ENCODE data around the gene MTG2.

Gene MTG2

GRCh38 chr20:62177307-62177706 lies 5.5 kb upstream of the MTG2 start:
- Histone ChIP-seq H3K27ac (ENCODE audit: low read length) (no peak overlapping the region), H3K27me3 (ENCODE audit: low read depth, low read length) (no peaks in the 10 kb centered on the region), H3K9me3 (ENCODE audit: control insufficient read depth in 1 of 2, low read length in 2 of 2) (no peaks in the 10 kb centered on the region), H3K36me3 (ENCODE audit: control insufficient read depth in 1 of 2, insufficient read depth in 2 of 2, low read length in 2 of 2) (peaks cover 3 to 45% of the 10 kb centered on the region in 2 donors), H3K4me1 (ENCODE audit: control insufficient read depth in 1 of 2, insufficient read depth in 2 of 2, low read length in 2 of 2) (no peaks in the 10 kb centered on the region), H3K4me3 (ENCODE audit: low read depth in 1 of 2, low read length in 2 of 2) (no peak overlapping the region)

- Histone ChIP-seq H3K4me1 (ENCODE audit: control insufficient read depth in 1 of 2, insufficient read depth in 2 of 2, low read length in 2 of 2) (peaks cover 0 to 4% of the 10 kb centered on the region in 2 donors), H3K36me3 (ENCODE audit: control insufficient read depth in 1 of 2, insufficient read depth in 2 of 2, low read length in 2 of 2) (peaks cover 0 to 37% of the 10 kb centered on the region in 2 donors), H3K27ac (ENCODE audit: low read length) (no peak overlapping the region), H3K4me3 (ENCODE audit: low read depth in 1 of 2, low read length in 2 of 2) (no peak overlapping the region), H3K27me3 (ENCODE audit: low read depth, low read length) (no peaks in the 10 kb centered on the region), H3K9me3 (ENCODE audit: control insufficient read depth in 1 of 2, low read length in 2 of 2) (no peaks in the 10 kb centered on the region)
These were observed 4.3 kb upstream of the MTG2 start for GRCh38 chr20:62178316-62179161.

GRCh38 chr20:62179162-62179504 lies 3.7 kb upstream of the MTG2 start:
- peaks cover 0 to 10% of the 10 kb centered on the region in 2 donors for H3K4me1 ChIP-seq (ENCODE audit: control insufficient read depth in 1 of 2, insufficient read depth in 2 of 2, low read length in 2 of 2)
- no peaks in the 10 kb centered on the region for H3K27me3 ChIP-seq (ENCODE audit: low read depth, low read length)
- peaks cover 0 to 34% of the 10 kb centered on the region in 2 donors for H3K36me3 ChIP-seq (ENCODE audit: control insufficient read depth in 1 of 2, insufficient read depth in 2 of 2, low read length in 2 of 2)
- H3K9me3 ChIP-seq (ENCODE audit: control insufficient read depth in 1 of 2, low read length in 2 of 2), result no peaks in the 10 kb centered on the region
- H3K27ac ChIP-seq (ENCODE audit: low read length), result no peak overlapping the region
- H3K4me3 ChIP-seq (ENCODE audit: low read depth in 1 of 2, low read length in 2 of 2), result no peak overlapping the region

GRCh38 chr20:62181808-62182207 lies 1.0 kb upstream of the MTG2 start:
- Histone ChIP-seq H3K27me3 (ENCODE audit: low read depth, low read length) (no peaks in the 10 kb centered on the region), H3K27ac (ENCODE audit: low read length) (peak overlapping the region; percentile 79), H3K36me3 (ENCODE audit: control insufficient read depth in 1 of 2, insufficient read depth in 2 of 2, low read length in 2 of 2) (peaks cover 0 to 9% of the 10 kb centered on the region in 2 donors), H3K9me3 (ENCODE audit: control insufficient read depth in 1 of 2, low read length in 2 of 2) (no peaks in the 10 kb centered on the region), H3K4me3 (ENCODE audit: low read depth in 1 of 2, low read length in 2 of 2) (peak overlapping the region; percentile 90 to 99), H3K4me1 (ENCODE audit: control insufficient read depth in 1 of 2, insufficient read depth in 2 of 2, low read length in 2 of 2) (peaks cover 0 to 19% of the 10 kb centered on the region in 2 donors)

GRCh38 chr20:62183426-62184142 lies 756 bp downstream of the MTG2 start:
- peak overlapping the region; percentile 90 to 99 for H3K4me3 ChIP-seq (ENCODE audit: low read depth in 1 of 2, low read length in 2 of 2)
- no peaks in the 10 kb centered on the region for H3K9me3 ChIP-seq (ENCODE audit: control insufficient read depth in 1 of 2, low read length in 2 of 2)
- peaks cover 0 to 8% of the 10 kb centered on the region in 2 donors for H3K36me3 ChIP-seq (ENCODE audit: control insufficient read depth in 1 of 2, insufficient read depth in 2 of 2, low read length in 2 of 2)
- H3K4me1 ChIP-seq (ENCODE audit: control insufficient read depth in 1 of 2, insufficient read depth in 2 of 2, low read length in 2 of 2), result peaks cover 0 to 19% of the 10 kb centered on the region in 2 donors
- H3K27ac ChIP-seq (ENCODE audit: low read length), result peak overlapping the region; percentile 79
- no peaks in the 10 kb centered on the region for H3K27me3 ChIP-seq (ENCODE audit: low read depth, low read length)

- Histone ChIP-seq H3K4me1 (ENCODE audit: control insufficient read depth in 1 of 2, insufficient read depth in 2 of 2, low read length in 2 of 2) (peaks cover 0 to 19% of the 10 kb centered on the region in 2 donors), H3K27ac (ENCODE audit: low read length) (no peak overlapping the region), H3K4me3 (ENCODE audit: low read depth in 1 of 2, low read length in 2 of 2) (no peak overlapping the region), H3K27me3 (ENCODE audit: low read depth, low read length) (no peaks in the 10 kb centered on the region), H3K9me3 (ENCODE audit: control insufficient read depth in 1 of 2, low read length in 2 of 2) (no peaks in the 10 kb centered on the region), H3K36me3 (ENCODE audit: control insufficient read depth in 1 of 2, insufficient read depth in 2 of 2, low read length in 2 of 2) (peaks cover 0 to 16% of the 10 kb centered on the region in 2 donors)
These were observed 3.2 kb downstream of the MTG2 start for GRCh38 chr20:62186096-62186426.

- H3K27me3 ChIP-seq (ENCODE audit: low read depth, low read length), result no peaks in the 10 kb centered on the region
- peaks cover 0 to 19% of the 10 kb centered on the region in 2 donors for H3K4me1 ChIP-seq (ENCODE audit: control insufficient read depth in 1 of 2, insufficient read depth in 2 of 2, low read length in 2 of 2)
- no peaks in the 10 kb centered on the region for H3K9me3 ChIP-seq (ENCODE audit: control insufficient read depth in 1 of 2, low read length in 2 of 2)
- no peak overlapping the region for H3K27ac ChIP-seq (ENCODE audit: low read length)
- H3K36me3 ChIP-seq (ENCODE audit: control insufficient read depth in 1 of 2, insufficient read depth in 2 of 2, low read length in 2 of 2), result peaks cover 5 to 24% of the 10 kb centered on the region in 2 donors
- H3K4me3 ChIP-seq (ENCODE audit: low read depth in 1 of 2, low read length in 2 of 2), result no peak overlapping the region
These were observed 4.3 kb downstream of the MTG2 start for GRCh38 chr20:62186887-62187866.

GRCh38 chr20:62190639-62191411 lies 8.0 kb downstream of the MTG2 start:
- H3K9me3 ChIP-seq (ENCODE audit: control insufficient read depth in 1 of 2, low read length in 2 of 2), result no peaks in the 10 kb centered on the region
- peaks cover 6 to 39% of the 10 kb centered on the region in 2 donors for H3K36me3 ChIP-seq (ENCODE audit: control insufficient read depth in 1 of 2, insufficient read depth in 2 of 2, low read length in 2 of 2)
- no peaks in the 10 kb centered on the region for H3K4me1 ChIP-seq (ENCODE audit: control insufficient read depth in 1 of 2, insufficient read depth in 2 of 2, low read length in 2 of 2)
- no peak overlapping the region for H3K27ac ChIP-seq (ENCODE audit: low read length)
- H3K4me3 ChIP-seq (ENCODE audit: low read depth in 1 of 2, low read length in 2 of 2), result no peak overlapping the region
- no peaks in the 10 kb centered on the region for H3K27me3 ChIP-seq (ENCODE audit: low read depth, low read length)

- no peaks in the 10 kb centered on the region for H3K27me3 ChIP-seq (ENCODE audit: low read depth, low read length)
- H3K4me1 ChIP-seq (ENCODE audit: control insufficient read depth in 1 of 2, insufficient read depth in 2 of 2, low read length in 2 of 2), result no peaks in the 10 kb centered on the region
- no peak overlapping the region for H3K4me3 ChIP-seq (ENCODE audit: low read depth in 1 of 2, low read length in 2 of 2)
- no peak overlapping the region for H3K27ac ChIP-seq (ENCODE audit: low read length)
- H3K9me3 ChIP-seq (ENCODE audit: control insufficient read depth in 1 of 2, low read length in 2 of 2), result no peaks in the 10 kb centered on the region
- H3K36me3 ChIP-seq (ENCODE audit: control insufficient read depth in 1 of 2, insufficient read depth in 2 of 2, low read length in 2 of 2), result peaks cover 6 to 41% of the 10 kb centered on the region in 2 donors
These were observed 9.1 kb downstream of the MTG2 start for GRCh38 chr20:62191781-62192559.

- no peaks in the 10 kb centered on the region for H3K27me3 ChIP-seq (ENCODE audit: low read depth, low read length)
- no peak overlapping the region for H3K27ac ChIP-seq (ENCODE audit: low read length)
- no peaks in the 10 kb centered on the region for H3K9me3 ChIP-seq (ENCODE audit: control insufficient read depth in 1 of 2, low read length in 2 of 2)
- H3K4me1 ChIP-seq (ENCODE audit: control insufficient read depth in 1 of 2, insufficient read depth in 2 of 2, low read length in 2 of 2), result no peaks in the 10 kb centered on the region
- peaks cover 9 to 46% of the 10 kb centered on the region in 2 donors for H3K36me3 ChIP-seq (ENCODE audit: control insufficient read depth in 1 of 2, insufficient read depth in 2 of 2, low read length in 2 of 2)
- no peak overlapping the region for H3K4me3 ChIP-seq (ENCODE audit: low read depth in 1 of 2, low read length in 2 of 2)
These were observed 9.8 kb downstream of the MTG2 start for GRCh38 chr20:62192635-62193034.

Data from muscle layer of duodenum (tissue), 2 donors.